ENCODE measurements around the gene PLOD1. TPM values are rescaled to one million over a fixed set of nuclear protein-coding genes. Genes with fewer than 3 reads are reported as not detected.

Gene PLOD1
- total and polyA plus RNA-seq, 4 donors = 48.0 to 82.9 (median 63.9) TPM

GRCh38 chr1:11887666-11888007 lies 46.9 kb upstream of the PLOD1 start (continued):
- TF ChIP-seq, protein P1, sequence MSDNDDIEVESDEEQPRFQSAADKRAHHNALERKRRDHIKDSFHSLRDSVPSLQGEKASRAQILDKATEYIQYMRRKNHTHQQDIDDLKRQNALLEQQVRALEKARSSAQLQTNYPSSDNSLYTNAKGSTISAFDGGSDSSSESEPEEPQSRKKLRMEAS (IDR thresholded peaks at IDR 0.05) = no peak
- no peak for TF ChIP-seq TAF1 (conservative IDR thresholded peaks at IDR 0.05)

- TF ChIP-seq FOXA2 (IDR thresholded peaks at IDR 0.05) (no peak), RXRA (IDR thresholded peaks at IDR 0.05) (no peak), NR2F2 (IDR thresholded peaks at IDR 0.05) (no peak), HNF4A (conservative IDR thresholded peaks at IDR 0.05) (no peak), RAD21 (IDR thresholded peaks at IDR 0.05) (no peak), TAF1 (conservative IDR thresholded peaks at IDR 0.05) (no peak)
- TF ChIP-seq, protein P2, sequence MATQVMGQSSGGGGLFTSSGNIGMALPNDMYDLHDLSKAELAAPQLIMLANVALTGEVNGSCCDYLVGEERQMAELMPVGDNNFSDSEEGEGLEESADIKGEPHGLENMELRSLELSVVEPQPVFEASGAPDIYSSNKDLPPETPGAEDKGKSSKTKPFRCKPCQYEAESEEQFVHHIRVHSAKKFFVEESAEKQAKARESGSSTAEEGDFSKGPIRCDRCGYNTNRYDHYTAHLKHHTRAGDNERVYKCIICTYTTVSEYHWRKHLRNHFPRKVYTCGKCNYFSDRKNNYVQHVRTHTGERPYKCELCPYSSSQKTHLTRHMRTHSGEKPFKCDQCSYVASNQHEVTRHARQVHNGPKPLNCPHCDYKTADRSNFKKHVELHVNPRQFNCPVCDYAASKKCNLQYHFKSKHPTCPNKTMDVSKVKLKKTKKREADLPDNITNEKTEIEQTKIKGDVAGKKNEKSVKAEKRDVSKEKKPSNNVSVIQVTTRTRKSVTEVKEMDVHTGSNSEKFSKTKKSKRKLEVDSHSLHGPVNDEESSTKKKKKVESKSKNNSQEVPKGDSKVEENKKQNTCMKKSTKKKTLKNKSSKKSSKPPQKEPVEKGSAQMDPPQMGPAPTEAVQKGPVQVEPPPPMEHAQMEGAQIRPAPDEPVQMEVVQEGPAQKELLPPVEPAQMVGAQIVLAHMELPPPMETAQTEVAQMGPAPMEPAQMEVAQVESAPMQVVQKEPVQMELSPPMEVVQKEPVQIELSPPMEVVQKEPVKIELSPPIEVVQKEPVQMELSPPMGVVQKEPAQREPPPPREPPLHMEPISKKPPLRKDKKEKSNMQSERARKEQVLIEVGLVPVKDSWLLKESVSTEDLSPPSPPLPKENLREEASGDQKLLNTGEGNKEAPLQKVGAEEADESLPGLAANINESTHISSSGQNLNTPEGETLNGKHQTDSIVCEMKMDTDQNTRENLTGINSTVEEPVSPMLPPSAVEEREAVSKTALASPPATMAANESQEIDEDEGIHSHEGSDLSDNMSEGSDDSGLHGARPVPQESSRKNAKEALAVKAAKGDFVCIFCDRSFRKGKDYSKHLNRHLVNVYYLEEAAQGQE (IDR thresholded peaks at IDR 0.05) = no peak
- H3K27ac ChIP-seq (ENCODE audit: low read depth in 1 of 2, low read length in 2 of 2) = no peak overlapping the region
- no peaks in the 10 kb centered on the region for H3K9me3 ChIP-seq (ENCODE audit: control insufficient read depth in 4 of 4, low read length in 3 of 4)
- DNase-seq (ENCODE audit: low spot score) = no peak
- H3K4me1 ChIP-seq (ENCODE audit: control insufficient read depth in 4 of 4, insufficient read depth in 4 of 4, low read length in 3 of 4) = peaks cover 0 to 2% (median 0%) of the 10 kb centered on the region in 4 donors
- no peaks in the 10 kb centered on the region for H3K36me3 ChIP-seq (ENCODE audit: control insufficient read depth in 4 of 4, insufficient read depth in 3 of 4, low read depth in 1 of 4, low read length in 3 of 4)
- H3K27me3 ChIP-seq (ENCODE audit: control insufficient read depth in 4 of 4, insufficient read depth in 4 of 4, low read length in 3 of 4) = no peaks in the 10 kb centered on the region
- no peak overlapping the region for H3K9ac ChIP-seq (ENCODE audit: low read depth in 1 of 2, low read length in 2 of 2)
- H3K4me3 ChIP-seq (ENCODE audit: low read depth in 1 of 3, low read length in 3 of 3) = no peak overlapping the region
- WGBS = 91% methylated on average over 15 of the region's 15 CpGs
Measured at GRCh38 chr1:11888206-11888876, 46.2 kb upstream of the PLOD1 start.

GRCh38 chr1:11888877-11889208 lies 45.7 kb upstream of the PLOD1 start:
- Histone ChIP-seq H3K27ac (ENCODE audit: low read depth in 1 of 2, low read length in 2 of 2) (no peak overlapping the region), H3K9me3 (ENCODE audit: control insufficient read depth in 4 of 4, low read length in 3 of 4) (no peaks in the 10 kb centered on the region), H3K4me1 (ENCODE audit: control insufficient read depth in 4 of 4, insufficient read depth in 4 of 4, low read length in 3 of 4) (peaks cover 0 to 4% (median 0%) of the 10 kb centered on the region in 4 donors), H3K9ac (ENCODE audit: low read depth in 1 of 2, low read length in 2 of 2) (no peak overlapping the region), H3K4me3 (ENCODE audit: low read depth in 1 of 3, low read length in 3 of 3) (no peak overlapping the region), H3K27me3 (ENCODE audit: control insufficient read depth in 4 of 4, insufficient read depth in 4 of 4, low read length in 3 of 4) (no peaks in the 10 kb centered on the region), H3K36me3 (ENCODE audit: control insufficient read depth in 4 of 4, insufficient read depth in 3 of 4, low read depth in 1 of 4, low read length in 3 of 4) (no peaks in the 10 kb centered on the region)
- TF ChIP-seq, protein P1 (IDR thresholded peaks at IDR 0.05) = no peak
- TF ChIP-seq, protein P2 (IDR thresholded peaks at IDR 0.05) = no peak
- no peak for TF ChIP-seq FOXA1 (IDR thresholded peaks at IDR 0.05)
- TF ChIP-seq YY1 (IDR thresholded peaks at IDR 0.05) = no peak
- TF ChIP-seq EGR1 (IDR thresholded peaks at IDR 0.05; ENCODE audit: low read depth in 2 of 2) = no peak
- no peak for TF ChIP-seq GABPA (IDR thresholded peaks at IDR 0.05 in 1 of 2, conservative IDR thresholded peaks at IDR 0.05 in 1 of 2)
- TF ChIP-seq SP1 (IDR thresholded peaks at IDR 0.05) = no peak
- no peak for TF ChIP-seq ATF3 (IDR thresholded peaks at IDR 0.05)
- TF ChIP-seq, protein P3, sequence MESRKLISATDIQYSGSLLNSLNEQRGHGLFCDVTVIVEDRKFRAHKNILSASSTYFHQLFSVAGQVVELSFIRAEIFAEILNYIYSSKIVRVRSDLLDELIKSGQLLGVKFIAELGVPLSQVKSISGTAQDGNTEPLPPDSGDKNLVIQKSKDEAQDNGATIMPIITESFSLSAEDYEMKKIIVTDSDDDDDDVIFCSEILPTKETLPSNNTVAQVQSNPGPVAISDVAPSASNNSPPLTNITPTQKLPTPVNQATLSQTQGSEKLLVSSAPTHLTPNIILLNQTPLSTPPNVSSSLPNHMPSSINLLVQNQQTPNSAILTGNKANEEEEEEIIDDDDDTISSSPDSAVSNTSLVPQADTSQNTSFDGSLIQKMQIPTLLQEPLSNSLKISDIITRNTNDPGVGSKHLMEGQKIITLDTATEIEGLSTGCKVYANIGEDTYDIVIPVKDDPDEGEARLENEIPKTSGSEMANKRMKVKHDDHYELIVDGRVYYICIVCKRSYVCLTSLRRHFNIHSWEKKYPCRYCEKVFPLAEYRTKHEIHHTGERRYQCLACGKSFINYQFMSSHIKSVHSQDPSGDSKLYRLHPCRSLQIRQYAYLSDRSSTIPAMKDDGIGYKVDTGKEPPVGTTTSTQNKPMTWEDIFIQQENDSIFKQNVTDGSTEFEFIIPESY (IDR thresholded peaks at IDR 0.05) = no peak
- no peak for TF ChIP-seq HNF4A (conservative IDR thresholded peaks at IDR 0.05)
- TF ChIP-seq CTCF (IDR thresholded peaks at IDR 0.05; ENCODE audit: low read depth, low read length, missing input control) = no peak
- no peak for TF ChIP-seq TAF1 (conservative IDR thresholded peaks at IDR 0.05)
- TF ChIP-seq HNF4G (IDR thresholded peaks at IDR 0.05) = no peak
- TF ChIP-seq NR2F2 (IDR thresholded peaks at IDR 0.05) = no peak
- TF ChIP-seq RAD21 (IDR thresholded peaks at IDR 0.05) = no peak
- 63% methylated on average over 3 of the region's 3 CpGs for WGBS
- no peak for DNase-seq (ENCODE audit: low spot score)
